ENCODE measurements around the gene OTOG. TPM values are rescaled to one million over a fixed set of nuclear protein-coding genes. Genes with fewer than 3 reads are reported as not detected.

OTOG gene
- total RNA-seq, 1 experiment from 2014 or later = not detected

GRCh38 chr11:17543041-17543440 lies 4.0 kb upstream of the OTOG start:
- Histone ChIP-seq H3K4me3 (ENCODE audit: low read length) (no peak overlapping the region), H4K20me1 (ENCODE audit: low read length) (no peaks in the 10 kb centered on the region), H3K36me3 (ENCODE audit: low read depth, low read length) (no peaks in the 10 kb centered on the region), H3K79me2 (ENCODE audit: low read length) (no peaks in the 10 kb centered on the region), H3K27me3 (ENCODE audit: low read length) (peaks cover 5% of the 10 kb centered on the region; the same call in 1 of the 2 replicates), H3K4me2 (ENCODE audit: low read length) (no peak overlapping the region), H3K9me3 (ENCODE audit: low read length) (no peaks in the 10 kb centered on the region), H3K27ac (ENCODE audit: low read length) (no peak overlapping the region), H3K9me2 (replicated peaks; ENCODE audit: low read length) (no peaks in the 10 kb centered on the region), H3K9ac (ENCODE audit: low read length) (no peak overlapping the region), H3F3A (ENCODE audit: low read length, unreplicated experiment) (no peaks in the 10 kb centered on the region), H3K4me1 (ENCODE audit: insufficient read depth, low read length) (no peaks in the 10 kb centered on the region), H2AFZ (ENCODE audit: low read length) (no peak overlapping the region)
- DNase-seq (no peak), ATAC-seq (no peak)
- ChIA-PET POLR2A (ENCODE audit: unreplicated experiment) (no interaction called here), CTCF (no interaction called here)
- intact Hi-C loops (cut with micrococcal nuclease) = no loop called here
- BruUV-seq (replicated peaks) = no TSS peak
- TF ChIP-seq EZH2 (IDR thresholded peaks at IDR 0.05; ENCODE audit: low read length, unreplicated experiment) (no peak), EZH2phosphoT487 (IDR thresholded peaks at IDR 0.05; ENCODE audit: borderline replicate concordance, low read length) (no peak)

GRCh38 chr11:17543574-17544180 lies 3.4 kb upstream of the OTOG start:
- ChIA-PET CTCF (no interaction called here), POLR2A (ENCODE audit: unreplicated experiment) (no interaction called here)
- H4K20me1 ChIP-seq (ENCODE audit: low read length) = no peaks in the 10 kb centered on the region
- no peaks in the 10 kb centered on the region for H3K9me2 ChIP-seq (replicated peaks; ENCODE audit: low read length)
- TF ChIP-seq, protein P1, sequence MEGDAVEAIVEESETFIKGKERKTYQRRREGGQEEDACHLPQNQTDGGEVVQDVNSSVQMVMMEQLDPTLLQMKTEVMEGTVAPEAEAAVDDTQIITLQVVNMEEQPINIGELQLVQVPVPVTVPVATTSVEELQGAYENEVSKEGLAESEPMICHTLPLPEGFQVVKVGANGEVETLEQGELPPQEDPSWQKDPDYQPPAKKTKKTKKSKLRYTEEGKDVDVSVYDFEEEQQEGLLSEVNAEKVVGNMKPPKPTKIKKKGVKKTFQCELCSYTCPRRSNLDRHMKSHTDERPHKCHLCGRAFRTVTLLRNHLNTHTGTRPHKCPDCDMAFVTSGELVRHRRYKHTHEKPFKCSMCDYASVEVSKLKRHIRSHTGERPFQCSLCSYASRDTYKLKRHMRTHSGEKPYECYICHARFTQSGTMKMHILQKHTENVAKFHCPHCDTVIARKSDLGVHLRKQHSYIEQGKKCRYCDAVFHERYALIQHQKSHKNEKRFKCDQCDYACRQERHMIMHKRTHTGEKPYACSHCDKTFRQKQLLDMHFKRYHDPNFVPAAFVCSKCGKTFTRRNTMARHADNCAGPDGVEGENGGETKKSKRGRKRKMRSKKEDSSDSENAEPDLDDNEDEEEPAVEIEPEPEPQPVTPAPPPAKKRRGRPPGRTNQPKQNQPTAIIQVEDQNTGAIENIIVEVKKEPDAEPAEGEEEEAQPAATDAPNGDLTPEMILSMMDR (conservative IDR thresholded peaks at IDR 0.05; ENCODE audit: low read depth, low read length) = no peak
- TF ChIP-seq EZH2phosphoT487 (IDR thresholded peaks at IDR 0.05; ENCODE audit: borderline replicate concordance, low read length) = no peak
- no peak for TF ChIP-seq EZH2 (IDR thresholded peaks at IDR 0.05; ENCODE audit: low read length, unreplicated experiment)
- no peaks in the 10 kb centered on the region for H3K79me2 ChIP-seq (ENCODE audit: low read length)
- no peak overlapping the region for H3K4me3 ChIP-seq (ENCODE audit: low read length)
- no peaks in the 10 kb centered on the region for H3K9me3 ChIP-seq (ENCODE audit: low read length)
- DNase-seq (no peak), ATAC-seq (no peak)
- no peak overlapping the region for H3K27ac ChIP-seq (ENCODE audit: low read length)
- no peaks in the 10 kb centered on the region for H3K4me1 ChIP-seq (ENCODE audit: insufficient read depth, low read length)
- no peak overlapping the region for H3K9ac ChIP-seq (ENCODE audit: low read length)
- H3F3A ChIP-seq (ENCODE audit: low read length, unreplicated experiment) = no peaks in the 10 kb centered on the region
- intact Hi-C loops (cut with micrococcal nuclease) = no loop called here
- no peaks in the 10 kb centered on the region for H3K36me3 ChIP-seq (ENCODE audit: low read depth, low read length)
- H2AFZ ChIP-seq (ENCODE audit: low read length) = no peak overlapping the region
- H3K27me3 ChIP-seq (ENCODE audit: low read length) = no peaks in the 10 kb centered on the region; the same call in 1 of the 2 replicates
- BruUV-seq (replicated peaks) = no TSS peak
- no peak overlapping the region for H3K4me2 ChIP-seq (ENCODE audit: low read length)

- no peak within 1 kb of the TSS for H3K9ac ChIP-seq (ENCODE audit: low read length)
- DNase-seq (no peak), ATAC-seq (no peak)
- no peaks in the 10 kb centered on the region for H3F3A ChIP-seq (ENCODE audit: low read length, unreplicated experiment)
- no peaks in the 10 kb centered on the region for H3K9me2 ChIP-seq (replicated peaks; ENCODE audit: low read length)
- BruUV-seq (replicated peaks) = no TSS peak
- H3K27me3 ChIP-seq (ENCODE audit: low read length) = peaks cover 2% of the 10 kb centered on the region; the same call in 1 of the 2 replicates
- H3K27ac ChIP-seq (ENCODE audit: low read length) = no peak within 1 kb of the TSS
- no peaks in the 10 kb centered on the region for H3K79me2 ChIP-seq (ENCODE audit: low read length)
- no peak within 1 kb of the TSS for H2AFZ ChIP-seq (ENCODE audit: low read length)
- no peak within 1 kb of the TSS for H3K4me2 ChIP-seq (ENCODE audit: low read length)
- POLR2A ChIA-PET (ENCODE audit: unreplicated experiment) = no interaction called here
- CTCF ChIA-PET = no interaction called here
- H3K4me1 ChIP-seq (ENCODE audit: insufficient read depth, low read length) = no peaks in the 10 kb centered on the region
- no peak for TF ChIP-seq EZH2 (IDR thresholded peaks at IDR 0.05; ENCODE audit: low read length, unreplicated experiment)
- TF ChIP-seq, protein P1 (conservative IDR thresholded peaks at IDR 0.05; ENCODE audit: low read depth, low read length) = no peak
- no peak for TF ChIP-seq EZH2phosphoT487 (IDR thresholded peaks at IDR 0.05; ENCODE audit: borderline replicate concordance, low read length)
- H4K20me1 ChIP-seq (ENCODE audit: low read length) = no peaks in the 10 kb centered on the region
- H3K4me3 ChIP-seq (ENCODE audit: low read length) = no peak within 1 kb of the TSS
- H3K9me3 ChIP-seq (ENCODE audit: low read length) = no peaks in the 10 kb centered on the region
- intact Hi-C loops (cut with micrococcal nuclease) = no loop called here
- no peaks in the 10 kb centered on the region for H3K36me3 ChIP-seq (ENCODE audit: low read depth, low read length)
Measured at GRCh38 chr11:17544181-17544622, 2.9 kb upstream of the OTOG start, which contains the start of gene USH1C. Gene USH1C, minus strand, starts transcription at chr11:17544416. Its CDS starts 109 bp downstream, at chr11:17544307.
